ENCODE results near the gene ATP5F1D.

ATP5F1D gene

GRCh38 chr19:1248139-1248785, 6.7 kb downstream of the ATP5F1D start, which contains the start of gene MIDN:
Gene MIDN (plus strand): TSS chr19:1248583. CDS start chr19:1250297, 1,714 bp downstream.
- DNase-seq = peak; percentile 93

GRCh38 chr19:1248786-1249297, 7.3 kb downstream of the ATP5F1D start:
- peak; percentile 89 for DNase-seq

GRCh38 chr19:1249298-1249989, 7.9 kb downstream of the ATP5F1D start:
- DNase-seq = peak; percentile 93

- peak; percentile 38 for DNase-seq
Measured at GRCh38 chr19:1249990-1250436, 8.5 kb downstream of the ATP5F1D start.

GRCh38 chr19:1250437-1251260, 9.1 kb downstream of the ATP5F1D start:
- no peak for DNase-seq

GRCh38 chr19:1251330-1252220, 10.0 kb downstream of the ATP5F1D start:
- peak; percentile 41 for DNase-seq

GRCh38 chr19:1252221-1252820, 10.8 kb downstream of the ATP5F1D start:
- no peak for DNase-seq

- peak; percentile 74 for DNase-seq
Measured at GRCh38 chr19:1252821-1253513, 11.4 kb downstream of the ATP5F1D start.

GRCh38 chr19:1253514-1254080, 12.0 kb downstream of the ATP5F1D start:
- DNase-seq = peak; percentile 54

GRCh38 chr19:1254081-1254527, 12.6 kb downstream of the ATP5F1D start:
- DNase-seq = no peak

- no peak for DNase-seq
Measured at GRCh38 chr19:1254530-1255185, 13.1 kb downstream of the ATP5F1D start.

GRCh38 chr19:1255186-1256161, 13.9 kb downstream of the ATP5F1D start:
- no peak for DNase-seq

- DNase-seq = no peak
Measured at GRCh38 chr19:1256646-1257474, 15.3 kb downstream of the ATP5F1D start.

GRCh38 chr19:1257475-1258162, 16.1 kb downstream of the ATP5F1D start:
- DNase-seq = no peak

- DNase-seq = no peak
Measured at GRCh38 chr19:1258163-1258492, 16.6 kb downstream of the ATP5F1D start.

- peak; percentile 49 for DNase-seq
Measured at GRCh38 chr19:1258707-1259205, 17.2 kb downstream of the ATP5F1D start.

GRCh38 chr19:1259206-1259875, 17.8 kb downstream of the ATP5F1D start:
- peak; percentile 78 for DNase-seq
